SK-N-DZ (cell line): Measurements from ENCODE around the gene PRRT3.
"Not testable (repeated sequence)": the region's sequence is repeated elsewhere in the genome, so short reads cannot be mapped to it uniquely, and the experiment has no call there.

Source experiments
- DNase-seq: peaks from one replicate; pipeline ENCODE4 v3.0.0-alpha.2; 2015; ENCODE audit warnings: low spot score

Gene PRRT3

DNA sequence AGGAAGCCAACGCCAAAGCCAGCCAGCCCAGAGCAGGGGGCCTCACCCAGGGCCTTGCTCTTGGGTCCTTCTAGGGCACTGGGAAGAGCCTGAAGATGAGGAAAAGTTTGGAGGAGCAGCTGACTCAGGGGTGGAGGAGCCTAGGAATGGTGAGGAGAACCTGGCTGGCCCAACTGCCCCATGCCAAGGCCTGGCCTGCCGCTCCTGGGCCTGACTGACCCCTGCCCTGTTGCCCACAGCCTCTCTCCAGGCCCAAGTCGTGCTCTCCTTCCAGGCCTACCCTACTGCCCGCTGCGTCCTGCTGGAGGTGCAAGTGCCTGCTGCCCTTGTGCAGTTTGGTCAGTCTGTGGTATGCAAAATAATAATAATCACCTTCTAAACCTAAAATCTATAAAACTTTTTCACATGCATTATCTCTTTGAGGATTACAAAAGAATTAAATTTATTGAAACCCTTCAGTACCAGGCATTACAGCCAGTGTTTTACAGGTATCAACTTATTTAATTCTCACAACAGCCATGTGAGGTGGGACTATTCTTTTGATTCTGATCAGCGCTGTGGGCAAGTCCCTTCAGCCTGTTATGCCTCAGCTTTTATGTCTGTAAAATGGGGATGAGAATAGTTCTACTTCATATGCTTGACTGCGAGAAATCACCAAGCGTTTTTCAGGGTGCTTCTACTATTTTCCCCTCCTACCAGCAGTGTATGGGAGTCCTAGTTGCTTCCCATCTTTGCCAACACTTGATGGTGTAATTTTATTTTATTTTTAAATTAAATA, 33.8 kb downstream of the PRRT3 start:
- DNase-seq = no peak

DNA sequence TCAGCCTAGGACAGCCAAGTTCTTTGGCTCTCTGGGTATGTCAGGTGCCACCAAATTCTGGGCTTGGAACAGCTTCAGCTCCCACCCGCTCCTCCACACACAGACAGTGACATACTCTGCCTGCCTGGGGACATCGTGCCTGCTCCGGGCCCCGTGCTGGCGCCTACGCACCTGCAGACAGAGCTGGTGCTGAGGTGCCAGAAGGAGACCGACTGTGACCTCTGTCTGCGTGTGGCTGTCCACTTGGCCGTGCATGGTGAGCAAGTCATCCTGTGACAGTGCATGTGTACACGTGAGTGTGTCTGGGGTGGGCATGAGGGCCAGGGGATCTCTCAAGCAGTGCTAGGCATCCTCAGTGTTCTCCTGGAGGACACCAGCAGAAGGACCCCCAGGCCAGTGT, 34.4 kb downstream of the PRRT3 start:
- no peak for DNase-seq

DNA sequence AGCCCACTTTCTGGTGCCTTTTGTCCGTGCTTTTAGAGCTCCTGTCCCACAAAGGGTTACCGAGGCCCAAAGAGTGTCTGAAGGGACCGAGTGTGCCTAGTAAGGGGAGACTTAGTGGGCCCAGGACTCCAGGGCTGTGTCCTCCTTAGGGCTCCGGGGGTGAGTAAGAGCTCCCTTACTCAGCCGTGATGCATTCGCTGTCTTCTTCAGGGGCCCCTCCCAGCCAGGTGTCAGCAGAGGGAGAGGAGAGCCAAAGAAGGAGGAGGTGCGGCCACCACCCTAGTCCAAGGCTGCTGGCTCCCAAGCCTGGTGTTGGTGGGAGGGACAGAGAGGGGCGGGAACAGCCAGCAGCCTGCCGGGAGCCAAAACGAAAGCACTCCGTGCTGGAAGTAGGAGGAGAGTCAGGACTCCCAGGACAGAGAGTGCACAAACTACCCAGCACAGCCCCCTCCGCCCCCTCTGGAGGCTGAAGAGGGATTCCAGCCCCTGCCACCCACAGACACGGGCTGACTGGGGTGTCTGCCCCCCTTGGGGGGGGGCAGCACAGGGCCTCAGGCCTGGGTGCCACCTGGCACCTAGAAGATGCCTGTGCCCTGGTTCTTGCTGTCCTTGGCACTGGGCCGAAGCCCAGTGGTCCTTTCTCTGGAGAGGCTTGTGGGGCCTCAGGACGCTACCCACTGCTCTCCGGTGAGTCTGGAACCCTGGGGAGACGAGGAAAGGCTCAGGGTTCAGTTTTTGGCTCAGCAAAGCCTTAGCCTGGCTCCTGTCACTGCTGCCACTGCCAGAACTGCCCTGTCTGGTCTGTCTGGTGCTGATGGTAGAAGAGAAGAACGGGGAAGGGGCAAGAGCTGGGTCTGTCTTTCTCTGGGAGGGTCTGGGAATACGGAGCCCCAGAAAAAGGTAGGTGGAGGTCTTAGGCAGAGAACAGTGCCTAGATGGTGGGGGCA, 35.2 kb downstream of the PRRT3 start, which contains the start of gene IL17RC:
Gene IL17RC, plus strand, starts transcription at position 365 of the 947 bp plus-strand sequence. Its CDS starts 218 bp downstream, at position 583.
- peak; percentile 83 for DNase-seq

DNA sequence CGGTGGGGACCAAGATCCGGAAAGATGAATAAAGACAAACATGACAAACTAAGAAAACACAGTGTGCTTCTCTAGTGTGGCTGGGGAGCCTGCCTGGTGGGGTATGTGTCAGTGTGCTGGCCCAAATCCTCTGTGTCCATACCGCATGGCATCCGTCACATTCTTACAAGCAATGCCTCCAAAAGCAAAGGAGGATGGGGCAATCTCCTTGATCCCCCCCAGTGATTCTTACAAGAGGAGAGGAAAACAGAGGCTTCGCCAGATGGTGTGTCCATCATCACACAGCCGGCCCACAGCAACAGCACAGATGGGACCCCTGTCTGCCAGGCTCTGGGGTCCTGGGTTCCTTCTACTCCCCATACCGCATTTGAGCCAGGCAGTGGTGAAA, 35.9 kb downstream of the PRRT3 start:
- no peak for DNase-seq

GRCh38 chr3:9915254-9916141, 36.7 kb downstream of the PRRT3 start:
- DNase-seq = peak; percentile 75

- DNase-seq = peak; percentile 77
Measured at GRCh38 chr3:9914559-9915253, 37.5 kb downstream of the PRRT3 start.

DNA sequence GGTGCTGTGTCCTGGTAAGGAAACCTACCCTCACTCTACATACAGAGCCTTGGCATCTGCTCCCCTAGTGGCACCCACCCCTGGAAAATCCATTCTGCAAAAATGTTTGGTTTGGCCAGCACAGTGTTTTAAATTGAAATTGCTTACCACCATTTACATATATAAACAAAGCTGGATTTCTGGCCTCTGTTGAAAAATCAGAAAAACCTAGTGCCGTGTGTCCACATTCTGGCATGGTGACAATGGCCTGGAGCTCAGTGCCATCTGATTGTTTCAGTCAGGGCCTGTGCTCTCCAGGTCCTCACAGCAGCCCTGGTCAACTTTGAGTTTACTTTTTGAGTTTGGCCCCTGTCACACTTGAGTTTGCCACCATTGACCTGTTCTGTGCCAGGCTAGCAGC, 38.2 kb downstream of the PRRT3 start:
- no peak for DNase-seq

- DNase-seq = no peak
Measured at GRCh38 chr3:9913601-9914000, 38.6 kb downstream of the PRRT3 start.

- DNase-seq = no peak
Measured at GRCh38 chr3:9912294-9912935, 39.8 kb downstream of the PRRT3 start.

DNA sequence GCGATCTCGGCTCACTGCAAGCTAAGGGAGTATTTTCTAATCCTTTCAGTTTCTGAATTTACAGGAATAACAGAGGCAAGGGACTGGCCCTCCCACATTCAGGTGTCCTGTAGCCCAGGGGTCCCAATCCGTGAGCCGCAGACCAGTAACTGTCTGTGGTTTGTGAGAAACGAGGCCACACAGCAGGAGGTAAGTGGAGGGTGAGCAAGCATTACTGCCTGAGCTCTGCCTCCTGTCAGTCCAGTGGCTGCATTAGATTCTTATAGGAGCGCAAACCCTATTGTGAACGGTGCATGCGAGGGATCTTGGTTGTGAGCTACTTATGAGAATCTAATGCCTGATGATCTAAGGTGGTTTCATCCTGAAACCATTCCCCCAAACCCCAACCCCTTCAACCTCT, 40.3 kb downstream of the PRRT3 start:
- no peak for DNase-seq

DNA sequence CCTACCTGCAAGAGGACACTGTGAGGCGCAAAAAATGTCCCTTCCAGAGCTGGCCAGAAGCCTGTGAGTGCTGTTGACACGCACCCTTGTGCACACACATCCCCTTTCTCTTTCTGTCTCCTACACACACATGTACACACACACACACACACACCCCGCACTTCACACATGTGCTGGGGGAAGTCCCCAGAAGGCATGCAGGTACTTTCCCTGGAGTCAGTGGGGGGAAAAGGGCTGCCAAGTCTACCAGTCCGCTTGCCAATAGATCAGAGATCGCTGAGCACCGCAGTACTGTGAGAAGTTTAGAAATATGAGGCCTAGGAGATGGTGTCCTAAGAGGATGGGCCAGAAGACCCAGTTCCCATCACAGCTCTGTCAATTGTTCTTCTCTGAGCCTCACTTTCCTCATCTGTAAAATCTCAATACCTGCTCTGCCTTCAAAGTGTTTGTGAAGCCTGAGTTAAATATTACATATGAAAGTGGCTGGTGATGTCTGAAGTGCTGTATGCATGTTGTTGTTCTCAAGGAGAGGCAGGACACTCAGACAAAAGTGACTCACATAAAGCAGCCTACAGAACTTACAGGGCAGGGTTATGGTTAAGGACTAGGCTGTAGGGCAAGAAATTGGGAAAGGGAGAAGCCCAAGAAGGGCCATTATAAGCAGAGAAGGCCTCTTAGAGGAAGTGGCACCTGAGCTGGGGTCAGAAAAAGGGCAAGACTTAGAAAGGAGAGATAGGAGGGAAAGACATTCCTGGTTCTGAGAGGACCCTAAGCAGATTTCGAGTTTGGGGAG, 42.8 kb downstream of the PRRT3 start:
- no peak for DNase-seq

DNA sequence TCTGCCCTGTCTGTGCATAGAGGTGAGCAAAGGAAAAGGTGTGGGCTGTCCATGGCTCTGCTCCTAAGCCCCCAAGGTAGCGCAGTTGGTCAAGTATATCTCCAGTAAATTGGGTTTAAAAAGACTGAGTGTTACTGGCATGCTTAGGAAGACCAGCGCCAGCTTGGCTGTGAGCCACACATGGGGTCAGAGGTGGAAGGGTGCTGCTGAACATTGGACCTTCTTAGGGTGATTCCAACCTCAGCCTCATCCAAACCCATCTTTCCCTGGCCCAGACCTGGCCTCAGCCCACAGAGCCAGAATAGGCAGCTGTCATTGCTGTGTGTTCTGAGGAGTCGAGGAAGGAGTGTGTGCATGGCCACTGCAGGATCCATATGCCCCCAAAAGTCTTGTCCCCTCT, 43.9 kb downstream of the PRRT3 start:
- no peak for DNase-seq

GRCh38 chr3:9906480-9906879, 45.7 kb downstream of the PRRT3 start:
- no peak for DNase-seq

DNA sequence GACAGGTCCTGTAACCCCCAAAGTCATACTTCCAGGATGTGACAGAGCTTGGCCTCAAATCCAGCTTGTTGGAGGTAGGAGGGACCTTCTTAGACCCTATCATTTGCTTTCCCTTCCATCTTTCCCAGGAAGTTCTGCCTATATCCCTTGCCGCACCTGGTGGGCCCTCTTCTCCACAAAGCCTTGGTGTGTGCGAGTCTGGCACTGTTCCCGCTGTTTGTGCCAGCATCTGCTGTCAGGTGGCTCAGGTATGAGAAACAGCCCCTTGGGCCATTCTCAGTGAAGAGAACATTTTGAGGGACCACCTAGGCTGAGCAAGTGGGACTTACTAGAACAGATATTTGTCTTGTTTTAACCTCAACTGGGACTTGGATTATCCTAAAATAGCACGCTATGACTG, 48.3 kb downstream of the PRRT3 start:
- no peak for DNase-seq

DNA sequence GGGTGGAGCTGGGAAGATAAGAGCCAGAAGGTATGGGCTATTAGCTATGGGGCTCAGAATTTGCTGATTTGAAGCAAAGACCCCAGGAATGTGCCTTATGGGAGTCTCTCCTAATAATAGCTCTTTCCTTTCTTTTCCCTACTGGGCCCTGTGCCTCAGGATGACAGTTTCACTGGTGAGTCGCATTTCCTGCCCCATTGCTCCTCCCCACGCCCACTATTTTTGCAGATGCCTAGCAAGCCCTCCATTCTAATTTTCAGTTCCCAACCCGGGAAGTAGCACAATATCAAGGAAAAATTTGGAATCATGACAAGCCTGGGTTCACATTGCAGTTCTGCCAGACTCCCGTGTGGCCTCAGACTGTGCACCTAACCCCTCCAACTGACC, 49.0 kb downstream of the PRRT3 start:
- DNase-seq = no peak

- no peak for DNase-seq
Measured at GRCh38 chr3:9902372-9903237, 49.6 kb downstream of the PRRT3 start, which contains the start of gene IL17RE. Gene IL17RE (plus strand): TSS chr3:9902848. CDS start chr3:9902933, 85 bp downstream.

DNA sequence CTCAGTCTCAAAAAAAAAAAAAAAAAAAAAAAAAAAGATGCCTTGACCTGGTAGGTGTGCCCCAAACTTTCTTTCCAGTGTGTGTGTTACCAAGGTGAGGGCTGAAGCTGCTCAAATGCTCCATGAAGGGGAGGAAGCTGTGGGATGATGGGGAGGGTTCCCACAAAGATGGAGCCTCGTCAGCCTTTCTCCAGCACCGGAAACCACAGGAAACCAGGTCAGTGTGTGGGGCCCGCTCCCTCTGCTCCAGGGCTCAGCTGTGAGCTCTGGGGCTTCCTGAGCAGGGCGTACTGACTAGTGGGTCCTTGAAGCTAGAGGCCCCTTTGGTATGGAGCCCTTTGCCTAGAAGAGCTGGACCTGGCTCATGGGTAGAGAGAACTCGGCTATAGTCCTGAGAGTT, 50.2 kb downstream of the PRRT3 start:
- DNase-seq = no peak

- DNase-seq = not testable (repeated sequence)
Measured at GRCh38 chr3:9900965-9901415, 51.2 kb downstream of the PRRT3 start.
